KBM-7 (cell line): Measurements from ENCODE around the gene MAP3K20.
"Not testable (repeated sequence)": the region's sequence is repeated elsewhere in the genome, so short reads cannot be mapped to it uniquely, and the experiment has no call there.

Source experiments
- DNase-seq: peaks from one replicate; pipeline ENCODE4 v3.0.0-alpha.2; 2015
- in situ Hi-C: fragments of 300-500 bp; cut with MboI; formaldehyde crosslinking; loops from 2 replicates; pipeline ENCODE4 v1.14.3; 2020; ENCODE audit warnings: low sequenced_read_pairs, low pct_unique_long_range_greater_than_20kb, mixed read lengths

MAP3K20 gene

GRCh38 chr2:173079141-173079540 lies 3.5 kb downstream of the MAP3K20 start:
- in situ Hi-C loops, result no loop called here
- no peak for DNase-seq

- in situ Hi-C loops, result no loop called here
- no peak for DNase-seq
Measured at GRCh38 chr2:173079973-173080860, 4.6 kb downstream of the MAP3K20 start.

GRCh38 chr2:173086518-173087213 lies 11.0 kb downstream of the MAP3K20 start:
- no peak for DNase-seq
- in situ Hi-C loops, result no loop called here

- in situ Hi-C loops, result no loop called here
- DNase-seq, result no peak
Measured at GRCh38 chr2:173087214-173087581, 11.6 kb downstream of the MAP3K20 start.

- in situ Hi-C loops, result no loop called here
Measured at GRCh38 chr2:173087793-173088496, 12.3 kb downstream of the MAP3K20 start.

GRCh38 chr2:173090276-173090877 lies 14.7 kb downstream of the MAP3K20 start:
- in situ Hi-C loops, result no loop called here

More at GRCh38 chr2:173087793-173088496, 12.3 kb downstream of the MAP3K20 start:
- DNase-seq, result no peak

GRCh38 chr2:173090973-173091660 lies 15.5 kb downstream of the MAP3K20 start:
- in situ Hi-C loops, result no loop called here
- no peak for DNase-seq

More at GRCh38 chr2:173090276-173090877, 14.7 kb downstream of the MAP3K20 start:
- no peak for DNase-seq

- in situ Hi-C loops, result no loop called here
- no peak for DNase-seq
Measured at GRCh38 chr2:173091910-173092309, 16.3 kb downstream of the MAP3K20 start.

GRCh38 chr2:173092844-173093402 lies 17.3 kb downstream of the MAP3K20 start:
- in situ Hi-C loops, result no loop called here
- DNase-seq, result no peak

- in situ Hi-C loops, DNase-seq: not testable (repeated sequence)
Measured at GRCh38 chr2:173093617-173094016, 18.0 kb downstream of the MAP3K20 start.

- in situ Hi-C loops, result no loop called here
- DNase-seq, result no peak
Measured at GRCh38 chr2:173094731-173095130, 19.1 kb downstream of the MAP3K20 start.

GRCh38 chr2:173095356-173095755 lies 19.7 kb downstream of the MAP3K20 start:
- DNase-seq, result no peak
- in situ Hi-C loops, result no loop called here

GRCh38 chr2:173099271-173099670 lies 23.6 kb downstream of the MAP3K20 start:
- in situ Hi-C loops, result no loop called here
- no peak for DNase-seq

GRCh38 chr2:173099804-173100203 lies 24.2 kb downstream of the MAP3K20 start:
- DNase-seq, result no peak
- in situ Hi-C loops, result no loop called here

GRCh38 chr2:173101687-173102086 lies 26.0 kb downstream of the MAP3K20 start:
- in situ Hi-C loops, result no loop called here
- DNase-seq, result no peak

GRCh38 chr2:173104156-173104555 lies 28.5 kb downstream of the MAP3K20 start:
- no peak for DNase-seq
- in situ Hi-C loops, result no loop called here

GRCh38 chr2:173106959-173107628 lies 31.4 kb downstream of the MAP3K20 start:
- in situ Hi-C loops, result no loop called here
- no peak for DNase-seq

GRCh38 chr2:173107629-173108022 lies 32.0 kb downstream of the MAP3K20 start:
- no peak for DNase-seq
- in situ Hi-C loops, result no loop called here
